Naive thymus-derived CD4-positive, alpha-beta T cell (primary cell): ENCODE data around the gene ARMC5. TPM values are rescaled to one million over a fixed set of nuclear protein-coding genes. Genes with fewer than 3 reads are reported as not detected.

Experiments
- polyA plus RNA-seq, 2 donors: library from polyadenylated mRNA; unstranded; fragments of 300-500 nt; fragmentation: Illumina TruSeq; gene quantifications; one replicate each; pipeline ENCODE4 v1.2.3, GENCODE V29; 2021
- total RNA-seq, 6 experiments: library from RNA in 5 of 6; stranded (reverse) in 5 of 6; gene quantifications; 1 replicate in 5 of 6; 2 replicates in 1 of 6; pipeline ENCODE4 v1.2.3 and lab custom pipeline; 2021 to 2026

The ARMC5 gene
- total and polyA plus RNA-seq, 7 experiments from 2014 or later: 6.2 to 14.4 (median 11.5) TPM

Other genes with a start within 250 kb of the ARMC5 start
- gene TRIM72, start 245.4 kb upstream of the ARMC5 start, total RNA-seq: under 1 TPM in 1 of 5 experiments, not detected in 4; 0.24 TPM
- not detected for gene TRIM72, start 245.4 kb upstream of the ARMC5 start, polyA plus RNA-seq
- gene PYDC1, start 242.4 kb upstream of the ARMC5 start, total RNA-seq: not detected
- not detected for gene PYDC1, start 242.4 kb upstream of the ARMC5 start, polyA plus RNA-seq
- 100 to 1,000 TPM in 1 of 5 experiments, 10 to 100 TPM in 2, 1 to 10 TPM in 1, under 1 TPM in 1; 0.84 to 150 (median 17.9) TPM for gene ITGAM, start 199.5 kb upstream of the ARMC5 start, total RNA-seq
- gene ITGAM, start 199.5 kb upstream of the ARMC5 start, polyA plus RNA-seq: under 1 TPM; 0.27 to 0.52 TPM
- gene ITGAX, start 104.3 kb upstream of the ARMC5 start, total RNA-seq: 100 to 1,000 TPM in 1 of 5 experiments, 10 to 100 TPM in 2, 1 to 10 TPM in 2; 4.0 to 306 (median 40.2) TPM
- under 1 TPM in 1 of 2 donors, not detected in 1; 0.05 TPM for gene ITGAX, start 104.3 kb upstream of the ARMC5 start, polyA plus RNA-seq
- 1 to 10 TPM in 1 of 5 experiments, under 1 TPM in 1, not detected in 3; 0.24 to 1.3 TPM for gene ITGAD, start 66.2 kb upstream of the ARMC5 start, total RNA-seq
- gene ITGAD, start 66.2 kb upstream of the ARMC5 start, polyA plus RNA-seq: not detected
- gene COX6A2, start 31.1 kb upstream of the ARMC5 start, total RNA-seq: not detected
- not detected for gene COX6A2, start 31.1 kb upstream of the ARMC5 start, polyA plus RNA-seq
- gene ZNF843, start 16.7 kb upstream of the ARMC5 start, total RNA-seq: under 1 TPM; 0.11 to 0.54 (median 0.32) TPM
- under 1 TPM; 0.12 to 0.33 TPM for gene ZNF843, start 16.7 kb upstream of the ARMC5 start, polyA plus RNA-seq
- 1 to 10 TPM in 1 of 5 experiments, under 1 TPM in 4; 0.29 to 1.5 (median 0.57) TPM for gene TGFB1I1, start 12.7 kb downstream of the ARMC5 start, total RNA-seq
- gene TGFB1I1, start 12.7 kb downstream of the ARMC5 start, polyA plus RNA-seq: under 1 TPM; 0.32 to 0.44 TPM
- gene SLC5A2, start 23.6 kb downstream of the ARMC5 start, total RNA-seq: 1 to 10 TPM in 4 of 5 experiments, under 1 TPM in 1; 0.12 to 5.5 (median 3.7) TPM
- 1 to 10 TPM; 2.4 to 3.3 TPM for gene SLC5A2, start 23.6 kb downstream of the ARMC5 start, polyA plus RNA-seq
- gene RUSF1, start 48.9 kb downstream of the ARMC5 start, total RNA-seq: 100 to 1,000 TPM in 2 of 5 experiments, 10 to 100 TPM in 3; 47.3 to 118 (median 89.5) TPM
- gene RUSF1, start 48.9 kb downstream of the ARMC5 start, polyA plus RNA-seq: 10 to 100 TPM; 22.8 to 30.1 TPM
- gene AHSP, start 68.4 kb downstream of the ARMC5 start, total RNA-seq: not detected
- gene AHSP, start 68.4 kb downstream of the ARMC5 start, polyA plus RNA-seq: not detected